Measurements from ENCODE around the gene ADCK2. TPM values are rescaled to one million over a fixed set of nuclear protein-coding genes. Genes with fewer than 3 reads are reported as not detected.
"Not testable (repeated sequence)": the region's sequence is repeated elsewhere in the genome, so short reads cannot be mapped to it uniquely, and the experiment has no call there.

ADCK2 gene
- total and polyA plus RNA-seq, 2 donors = 10.4 to 17.8 TPM

DNA sequence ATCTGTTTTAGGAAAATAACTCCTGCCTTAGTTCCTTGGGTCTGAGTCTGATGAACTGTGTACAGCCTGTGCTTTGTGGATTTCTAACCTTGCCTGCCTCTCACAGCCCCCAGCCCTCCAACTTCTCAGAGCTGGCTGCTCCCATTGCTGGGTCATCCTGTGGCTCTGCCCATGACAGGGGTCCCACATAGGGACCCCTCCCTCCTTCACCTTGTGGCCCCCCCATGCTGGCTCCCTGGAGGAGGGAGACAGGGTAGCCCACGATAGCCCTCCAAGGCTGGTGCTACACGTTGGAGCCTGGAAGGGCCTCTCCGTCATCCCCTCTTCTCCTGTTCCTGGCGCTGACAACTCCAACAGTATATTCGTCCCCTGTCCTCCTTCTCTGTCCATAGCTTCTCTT, 29.3 kb upstream of the ADCK2 start:
- Histone ChIP-seq H3K27ac (ENCODE audit: low read depth in 1 of 2, low read length in 1 of 2) (no peak overlapping the region), H3K4me1 (ENCODE audit: control insufficient read depth in 2 of 2, insufficient read depth in 2 of 2, low read length in 2 of 2) (peaks cover 3 to 7% of the 10 kb centered on the region in 2 donors), H3K27me3 (ENCODE audit: control insufficient read depth in 2 of 2, insufficient read depth in 1 of 2, low read length in 1 of 2) (peaks cover 45 to 73% of the 10 kb centered on the region in 2 donors), H3K9me3 (ENCODE audit: control insufficient read depth in 2 of 2, insufficient read depth in 1 of 2, low read length in 1 of 2) (no peaks in the 10 kb centered on the region), H3K4me3 (ENCODE audit: low read length in 2 of 2) (no peak overlapping the region), H3K36me3 (ENCODE audit: control insufficient read depth in 2 of 2, insufficient read depth in 2 of 2, low read length in 1 of 2) (no peaks in the 10 kb centered on the region)
- WGBS = 92% methylated on average over 5 of the region's 5 CpGs
- DNase-seq (ENCODE audit: low read depth in 6 of 9, low spot score in 9 of 9) = no peak

DNA sequence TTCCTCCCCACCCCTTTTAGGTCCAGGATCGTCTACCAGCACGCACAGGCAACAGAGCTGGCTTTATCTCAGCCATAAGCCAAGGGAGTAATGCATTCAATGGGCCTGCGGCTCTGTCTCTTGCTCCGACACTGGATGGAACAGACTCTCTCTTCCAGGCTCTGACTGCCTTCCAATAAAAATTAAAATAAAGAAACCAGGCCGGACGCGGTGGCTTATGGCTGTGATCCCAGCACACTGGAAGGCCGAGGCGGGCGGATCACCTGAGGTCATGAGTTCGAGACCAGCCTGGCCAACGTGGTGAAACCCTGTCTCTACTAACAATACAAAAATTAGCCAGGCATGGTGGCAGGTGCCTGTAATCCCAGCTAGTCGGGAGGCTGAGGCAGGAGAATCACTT, 28.0 kb upstream of the ADCK2 start:
- 94% methylated on average over 13 of the region's 13 CpGs for WGBS
- DNase-seq (ENCODE audit: low read depth in 6 of 9, low spot score in 9 of 9); H3K4me1 ChIP-seq (ENCODE audit: control insufficient read depth in 2 of 2, insufficient read depth in 2 of 2, low read length in 2 of 2); H3K36me3 ChIP-seq (ENCODE audit: control insufficient read depth in 2 of 2, insufficient read depth in 2 of 2, low read length in 1 of 2); H3K4me3 ChIP-seq (ENCODE audit: low read length in 2 of 2); H3K27ac ChIP-seq (ENCODE audit: low read depth in 1 of 2, low read length in 1 of 2); H3K9me3 ChIP-seq (ENCODE audit: control insufficient read depth in 2 of 2, insufficient read depth in 1 of 2, low read length in 1 of 2): not testable (repeated sequence)
- peaks cover 34 to 59% of the 10 kb centered on the region in 2 donors for H3K27me3 ChIP-seq (ENCODE audit: control insufficient read depth in 2 of 2, insufficient read depth in 1 of 2, low read length in 1 of 2)

DNA sequence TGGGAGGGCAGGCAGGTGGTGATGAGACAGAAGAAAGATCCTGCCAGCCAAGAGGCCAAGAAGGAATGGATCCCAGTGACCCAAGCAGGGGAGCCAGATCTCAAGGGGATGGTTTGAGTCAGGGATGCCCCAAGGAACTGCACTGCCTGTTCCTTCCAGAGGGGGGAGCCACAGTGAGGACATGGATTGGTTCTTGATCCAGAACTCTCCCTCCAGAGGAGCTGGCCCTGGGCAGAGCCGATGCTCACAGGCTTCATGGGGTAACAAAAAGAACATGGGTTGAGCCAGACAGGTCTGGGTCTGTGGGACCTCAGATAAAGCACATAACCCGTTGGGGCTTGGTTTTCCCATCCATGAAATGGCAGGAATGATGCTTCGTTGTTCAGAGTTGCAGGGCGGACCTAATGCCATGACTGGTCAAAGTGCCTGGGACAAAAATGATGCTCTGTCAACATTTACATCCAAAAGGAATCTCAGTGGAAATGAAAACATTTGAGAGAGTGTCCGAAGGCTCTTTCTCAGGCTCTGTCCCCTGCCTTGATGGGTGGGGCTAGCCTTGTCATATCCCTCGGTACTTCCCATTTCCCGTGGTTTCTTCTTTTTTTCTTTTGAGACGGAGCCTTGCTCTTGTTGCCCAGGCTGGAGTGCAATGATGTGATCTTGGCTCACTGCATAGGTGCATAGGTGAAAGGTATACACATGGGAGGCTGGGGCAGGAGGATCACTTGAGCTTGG, 27.4 kb upstream of the ADCK2 start:
- Histone ChIP-seq H3K9me3 (ENCODE audit: control insufficient read depth in 2 of 2, insufficient read depth in 1 of 2, low read length in 1 of 2) (no peaks in the 10 kb centered on the region), H3K27me3 (ENCODE audit: control insufficient read depth in 2 of 2, insufficient read depth in 1 of 2, low read length in 1 of 2) (peaks cover 30 to 54% of the 10 kb centered on the region in 2 donors), H3K4me1 (ENCODE audit: control insufficient read depth in 2 of 2, insufficient read depth in 2 of 2, low read length in 2 of 2) (no peaks in the 10 kb centered on the region), H3K4me3 (ENCODE audit: low read length in 2 of 2) (no peak overlapping the region), H3K36me3 (ENCODE audit: control insufficient read depth in 2 of 2, insufficient read depth in 2 of 2, low read length in 1 of 2) (no peaks in the 10 kb centered on the region), H3K27ac (ENCODE audit: low read depth in 1 of 2, low read length in 1 of 2) (no peak overlapping the region)
- WGBS = 65% methylated on average over 8 of the region's 8 CpGs
- DNase-seq (ENCODE audit: low read depth in 6 of 9, low spot score in 9 of 9) = no peak

DNA sequence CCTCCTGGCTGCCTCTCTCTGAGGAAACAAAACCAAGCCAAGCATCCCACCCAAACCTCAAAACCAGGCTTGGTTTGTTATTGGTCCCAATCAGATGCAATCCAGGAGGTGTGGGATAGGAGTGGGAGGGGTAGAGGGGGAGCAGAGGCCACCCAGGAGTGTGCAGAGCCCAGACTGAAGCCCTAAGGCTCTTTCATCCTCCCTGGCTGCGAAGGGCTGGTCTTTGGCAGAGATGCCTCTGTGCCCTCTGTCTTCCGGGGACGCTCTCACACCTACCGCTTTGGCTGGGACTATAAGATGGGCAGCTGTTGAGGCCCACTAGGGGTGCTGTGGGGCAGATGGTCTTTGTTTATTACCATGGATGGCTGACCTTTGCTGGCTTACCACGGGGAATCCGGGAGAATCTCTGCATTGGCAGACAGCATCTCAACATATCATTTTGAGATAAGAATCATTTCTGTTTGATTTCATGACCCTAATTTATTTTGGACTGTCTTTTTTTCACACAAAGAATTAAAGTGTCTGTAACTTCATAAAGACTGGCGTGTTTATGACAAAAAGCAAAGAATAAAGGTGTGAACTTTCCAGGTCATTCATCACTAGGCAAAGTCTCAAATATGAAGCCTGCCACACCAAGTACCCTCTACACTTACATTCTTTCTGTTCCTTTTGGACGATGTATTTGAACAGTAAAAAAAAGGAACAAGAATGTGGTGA, 25.7 kb upstream of the ADCK2 start:
- 32% methylated on average over 8 of the region's 8 CpGs for WGBS
- H3K4me1 ChIP-seq (ENCODE audit: control insufficient read depth in 2 of 2, insufficient read depth in 2 of 2, low read length in 2 of 2) = no peaks in the 10 kb centered on the region
- H3K4me3 ChIP-seq (ENCODE audit: low read length in 2 of 2) = no peak overlapping the region
- H3K9me3 ChIP-seq (ENCODE audit: control insufficient read depth in 2 of 2, insufficient read depth in 1 of 2, low read length in 1 of 2) = no peaks in the 10 kb centered on the region
- no peak for DNase-seq (ENCODE audit: low read depth in 6 of 9, low spot score in 9 of 9)
- H3K27ac ChIP-seq (ENCODE audit: low read depth in 1 of 2, low read length in 1 of 2) = no peak overlapping the region
- H3K36me3 ChIP-seq (ENCODE audit: control insufficient read depth in 2 of 2, insufficient read depth in 2 of 2, low read length in 1 of 2) = no peaks in the 10 kb centered on the region
- H3K27me3 ChIP-seq (ENCODE audit: control insufficient read depth in 2 of 2, insufficient read depth in 1 of 2, low read length in 1 of 2) = peaks cover 13 to 39% of the 10 kb centered on the region in 2 donors

DNA sequence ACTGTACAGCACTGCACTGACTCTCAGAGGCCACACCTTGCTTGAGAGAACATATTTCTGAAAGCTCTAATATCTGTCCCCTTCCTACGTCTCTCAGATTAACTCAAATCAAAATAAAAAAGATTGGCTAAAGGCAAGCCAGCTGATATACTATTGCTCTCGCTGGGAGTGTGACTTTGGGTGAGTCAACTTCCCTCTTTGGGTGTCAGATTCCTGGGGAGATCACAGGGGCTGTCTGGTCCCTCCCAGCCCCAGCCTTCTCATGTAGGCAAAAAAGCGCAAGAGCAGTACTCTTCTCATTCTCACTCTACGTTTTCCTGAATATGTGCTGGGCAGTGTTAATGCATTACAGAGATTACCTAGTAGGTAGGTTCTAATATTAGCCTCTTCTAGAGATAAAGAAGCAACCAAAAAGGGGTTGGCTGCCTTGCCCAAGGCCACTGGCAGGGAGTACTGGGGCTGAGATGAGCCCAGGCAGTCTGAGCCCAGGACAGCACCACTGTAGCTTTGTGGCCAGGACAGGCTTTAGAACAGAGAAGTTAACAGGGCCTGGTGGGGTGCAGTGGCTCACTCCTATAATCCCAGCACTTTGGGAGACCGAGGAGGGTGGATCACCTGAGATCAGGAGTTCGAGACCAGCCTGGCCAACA, 23.1 kb upstream of the ADCK2 start:
- H3K4me1 ChIP-seq (ENCODE audit: control insufficient read depth in 2 of 2, insufficient read depth in 2 of 2, low read length in 2 of 2) = peaks cover 0 to 2% of the 10 kb centered on the region in 2 donors
- no peaks in the 10 kb centered on the region for H3K36me3 ChIP-seq (ENCODE audit: control insufficient read depth in 2 of 2, insufficient read depth in 2 of 2, low read length in 1 of 2)
- no peak overlapping the region for H3K27ac ChIP-seq (ENCODE audit: low read depth in 1 of 2, low read length in 1 of 2)
- DNase-seq (ENCODE audit: low read depth in 6 of 9, low spot score in 9 of 9) = no peak
- no peak overlapping the region for H3K4me3 ChIP-seq (ENCODE audit: low read length in 2 of 2)
- 91% methylated on average over 6 of the region's 6 CpGs for WGBS
- no peaks in the 10 kb centered on the region for H3K9me3 ChIP-seq (ENCODE audit: control insufficient read depth in 2 of 2, insufficient read depth in 1 of 2, low read length in 1 of 2)
- H3K27me3 ChIP-seq (ENCODE audit: control insufficient read depth in 2 of 2, insufficient read depth in 1 of 2, low read length in 1 of 2) = peaks cover 0 to 16% of the 10 kb centered on the region in 2 donors

DNA sequence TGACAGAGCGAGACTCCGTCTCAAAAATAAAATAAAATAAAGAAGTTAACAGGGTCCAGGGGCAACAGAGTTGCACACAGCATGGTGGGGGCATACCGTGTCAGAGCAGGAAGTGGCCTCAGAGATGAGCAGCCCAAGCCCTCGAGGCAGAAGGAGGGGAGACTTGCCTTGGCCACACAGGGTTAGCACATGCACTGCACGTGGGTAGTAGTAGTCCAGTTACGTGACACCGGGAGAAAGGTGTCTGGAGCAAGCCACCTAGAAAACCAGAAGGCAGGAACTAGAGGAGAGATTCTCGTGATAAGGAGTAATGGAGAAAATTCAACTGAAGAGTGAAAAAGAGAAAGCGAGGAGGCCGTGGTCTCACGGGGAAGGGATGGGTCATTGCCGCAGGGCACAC, 22.4 kb upstream of the ADCK2 start:
- no peak overlapping the region for H3K27ac ChIP-seq (ENCODE audit: low read depth in 1 of 2, low read length in 1 of 2)
- DNase-seq (ENCODE audit: low read depth in 6 of 9, low spot score in 9 of 9) = no peak
- no peak overlapping the region for H3K4me3 ChIP-seq (ENCODE audit: low read length in 2 of 2)
- peaks cover 0 to 11% of the 10 kb centered on the region in 2 donors for H3K27me3 ChIP-seq (ENCODE audit: control insufficient read depth in 2 of 2, insufficient read depth in 1 of 2, low read length in 1 of 2)
- no peaks in the 10 kb centered on the region for H3K9me3 ChIP-seq (ENCODE audit: control insufficient read depth in 2 of 2, insufficient read depth in 1 of 2, low read length in 1 of 2)
- WGBS = 82% methylated on average over 12 of the region's 12 CpGs
- H3K4me1 ChIP-seq (ENCODE audit: control insufficient read depth in 2 of 2, insufficient read depth in 2 of 2, low read length in 2 of 2) = peaks cover 0 to 2% of the 10 kb centered on the region in 2 donors
- no peaks in the 10 kb centered on the region for H3K36me3 ChIP-seq (ENCODE audit: control insufficient read depth in 2 of 2, insufficient read depth in 2 of 2, low read length in 1 of 2)

DNA sequence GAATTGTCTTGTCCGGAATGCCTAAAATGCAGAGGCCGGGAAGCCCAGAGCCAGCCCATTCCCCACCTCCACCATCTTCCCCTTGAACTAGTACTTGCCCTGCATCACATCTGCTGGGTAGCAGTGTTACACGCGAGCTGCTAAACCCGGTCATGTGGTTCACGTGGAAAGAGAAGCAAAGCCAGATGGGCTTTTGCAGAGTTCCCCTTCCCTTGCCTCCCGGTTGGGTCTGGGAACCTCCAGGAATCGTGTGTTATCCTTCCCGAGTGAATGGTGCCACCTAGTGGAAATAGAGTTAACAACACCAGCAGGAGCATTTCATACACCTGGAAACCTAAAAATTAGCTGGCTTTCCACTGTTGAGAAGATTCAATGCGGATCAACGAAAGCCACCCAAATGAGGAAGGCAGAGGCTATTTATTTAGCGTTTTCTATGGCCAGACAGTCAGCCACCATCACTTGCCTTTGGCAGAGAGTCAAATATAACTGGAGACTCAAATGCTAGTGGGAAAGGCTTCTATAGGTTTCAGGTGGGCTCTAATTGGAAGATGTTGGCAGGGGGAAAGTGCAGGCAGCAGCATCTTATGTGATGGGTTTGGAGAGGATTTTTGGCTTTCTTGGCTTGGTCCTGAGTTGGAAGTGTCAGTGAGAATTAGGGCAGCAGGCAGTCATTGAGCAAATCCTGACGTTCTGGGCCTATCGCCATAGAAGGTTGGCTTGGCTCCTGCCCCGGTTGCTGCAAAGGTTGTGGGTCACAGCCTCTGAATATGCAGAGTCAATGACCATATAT, 19.2 kb upstream of the ADCK2 start:
- Histone ChIP-seq H3K9me3 (ENCODE audit: control insufficient read depth in 2 of 2, insufficient read depth in 1 of 2, low read length in 1 of 2) (no peaks in the 10 kb centered on the region), H3K27me3 (ENCODE audit: control insufficient read depth in 2 of 2, insufficient read depth in 1 of 2, low read length in 1 of 2) (no peaks in the 10 kb centered on the region), H3K4me1 (ENCODE audit: control insufficient read depth in 2 of 2, insufficient read depth in 2 of 2, low read length in 2 of 2) (peaks cover 2 to 16% of the 10 kb centered on the region in 2 donors), H3K36me3 (ENCODE audit: control insufficient read depth in 2 of 2, insufficient read depth in 2 of 2, low read length in 1 of 2) (no peaks in the 10 kb centered on the region), H3K4me3 (ENCODE audit: low read length in 2 of 2) (no peak overlapping the region), H3K27ac (ENCODE audit: low read depth in 1 of 2, low read length in 1 of 2) (no peak overlapping the region)
- 37% methylated on average over 15 of the region's 15 CpGs for WGBS
- peak in 3 of 9 donors; percentile 29 to 60 (median 48) for DNase-seq (ENCODE audit: low read depth in 6 of 9, low spot score in 9 of 9)

DNA sequence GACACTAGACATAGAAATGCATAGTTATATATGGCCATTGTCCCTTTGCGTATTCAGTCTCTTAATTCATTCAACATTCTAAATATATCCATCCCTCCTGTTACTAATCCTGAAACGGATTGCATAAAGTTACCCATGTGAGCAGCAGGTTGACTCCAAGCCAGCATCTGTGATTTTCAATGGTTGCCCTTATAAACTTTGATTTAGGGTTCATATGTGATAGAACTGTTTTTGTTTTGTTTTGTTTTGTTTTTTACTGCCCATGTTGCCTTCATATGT, 18.7 kb upstream of the ADCK2 start:
- no peak overlapping the region for H3K27ac ChIP-seq (ENCODE audit: low read depth in 1 of 2, low read length in 1 of 2)
- no peaks in the 10 kb centered on the region for H3K36me3 ChIP-seq (ENCODE audit: control insufficient read depth in 2 of 2, insufficient read depth in 2 of 2, low read length in 1 of 2)
- DNase-seq (ENCODE audit: low read depth in 6 of 9, low spot score in 9 of 9) = no peak
- WGBS = 94% methylated on average over 2 of the region's 2 CpGs
- no peaks in the 10 kb centered on the region for H3K9me3 ChIP-seq (ENCODE audit: control insufficient read depth in 2 of 2, insufficient read depth in 1 of 2, low read length in 1 of 2)
- no peak overlapping the region for H3K4me3 ChIP-seq (ENCODE audit: low read length in 2 of 2)
- no peaks in the 10 kb centered on the region for H3K27me3 ChIP-seq (ENCODE audit: control insufficient read depth in 2 of 2, insufficient read depth in 1 of 2, low read length in 1 of 2)
- peaks cover 2 to 16% of the 10 kb centered on the region in 2 donors for H3K4me1 ChIP-seq (ENCODE audit: control insufficient read depth in 2 of 2, insufficient read depth in 2 of 2, low read length in 2 of 2)

All from thymus (tissue), 11 donors.